K562 (cell line): Measurements from ENCODE around the gene G6PC2. TPM values are rescaled to one million over a fixed set of nuclear protein-coding genes. Genes with fewer than 3 reads are reported as not detected.

Experiments used
- ATAC-seq: fragments of 200-7000 bp; cut with Tn5 transposase; 3 replicates; pipeline ENCODE4 v1.9.1; 2020; ENCODE audit warnings: moderate library complexity
- BruUV-seq: library from RNA; stranded (reverse); fragments of 400-500 nt; replicated peaks from 2 replicates; lab custom pipeline; 2021; lab: Mats Ljungman, UMichigan
- CTCF ChIA-PET: fragments of 300-600 bp; formaldehyde crosslinking; extraction: SDS; loops from one replicate; lab custom pipeline; 2021; ENCODE audit warnings: low intra/inter-chr PET ratio; lab: Yijun Ruan, JAX
- POLR2A ChIA-PET: fragments of 300-600, 350-650 bp; sonication (Branson Sonifier 250); formaldehyde crosslinking; extraction: SDS; loops from one replicate; lab custom pipeline; 2021; ENCODE audit warnings: antibody characterized with exemption, inconsistent platforms; lab: Yijun Ruan, JAX
- DNase-seq, 4 experiments: peaks; one replicate each; pipeline versions ENCODE4 v3.0.0 to v3.0.0-alpha.2; 2011 to 2018; ENCODE audit warnings: low spot score in 3 of 4, mixed read lengths in 3 of 4; ENCODE audit errors: extremely low read depth in 1 of 4
- FAIRE-seq: peaks from 2 replicates; lab custom pipeline; 2011; peaks lifted over from hg19 to GRCh38; lab: Jason Lieb, UNC
- H2AFZ ChIP-seq: 2 replicates; pipeline ENCODE4 v1.6.0; 2011; ENCODE audit warnings: low read depth, low read length, control low read depth, inconsistent platforms
- H3K27ac ChIP-seq: fragments of 200-600 bp; 3 replicates; pipeline ENCODE4 v1.8.0; 2011; ENCODE audit warnings: low read depth, mild to moderate bottlenecking, control low read depth, inconsistent platforms, low read length, moderate library complexity, mixed read lengths; ENCODE audit errors: extremely low read depth
- H3K27me3 ChIP-seq, 2 experiments: fragments of 300-600 bp in 1 of 2; 2 replicates in 1 of 2; 3 replicates in 1 of 2; pipeline versions ENCODE4 v1.6.0 to v1.8.0; 2011; ENCODE audit warnings: inconsistent platforms in 2 of 2, low read length in 2 of 2, mild to moderate bottlenecking in 1 of 2, mixed read lengths in 1 of 2, moderate library complexity in 1 of 2; ENCODE audit not compliant: control insufficient read depth in 2 of 2, insufficient read depth in 2 of 2
- H3K36me3 ChIP-seq: fragments of 300-600 bp; 3 replicates; pipeline ENCODE4 v1.8.0; 2011; ENCODE audit warnings: mild to moderate bottlenecking, low read length, inconsistent platforms; ENCODE audit not compliant: control insufficient read depth, insufficient read depth
- H3K4me1 ChIP-seq, 2 experiments: fragments of 200-600 bp in 1 of 2; replicated peaks in 1 of 2; 2 replicates in 1 of 2; 3 replicates in 1 of 2; pipeline versions ENCODE4 v1.5.1 to v1.8.0; 2011; ENCODE audit warnings: inconsistent platforms in 2 of 2, low read length in 2 of 2, mild to moderate bottlenecking in 1 of 2, mixed read lengths in 1 of 2, moderate library complexity in 1 of 2; ENCODE audit not compliant: control insufficient read depth in 2 of 2, insufficient read depth in 2 of 2
- H3K4me2 ChIP-seq: 2 replicates; pipeline ENCODE4 v1.6.1; 2011; ENCODE audit warnings: low read length, control low read depth, inconsistent platforms, mixed read lengths; ENCODE audit not compliant: insufficient read depth
- H3K4me3 ChIP-seq: fragments of 200-600 bp; sonication (generic), shearing (Covaris generic); 2 replicates; pipeline ENCODE4 v1.5.1; 2016; ENCODE audit warnings: control low read depth, inconsistent platforms
- H3K79me2 ChIP-seq: fragments of 200-600 bp; 3 replicates; pipeline ENCODE4 v1.8.0; 2011; ENCODE audit warnings: low read length, inconsistent platforms; ENCODE audit not compliant: control insufficient read depth, insufficient read depth
- H3K9ac ChIP-seq, 2 experiments: 2 replicates each; pipeline versions ENCODE4 v1.6.0 to v1.6.1; 2011; ENCODE audit warnings: low read depth in 2 of 2, low read length in 2 of 2, control low read depth in 1 of 2, inconsistent platforms in 1 of 2, mild to moderate bottlenecking in 1 of 2, mixed read lengths in 1 of 2; ENCODE audit not compliant: insufficient read depth in 1 of 2
- H3K9me1 ChIP-seq: one replicate; pipeline ENCODE4 v1.6.0; 2011; ENCODE audit warnings: inconsistent platforms, mild to moderate bottlenecking, low read length, moderate library complexity; ENCODE audit not compliant: control insufficient read depth, insufficient read depth
- H3K9me3 ChIP-seq: replicated peaks from 2 replicates; pipeline ENCODE4 v1.5.1; 2011; ENCODE audit warnings: low read depth, low read length, inconsistent platforms; ENCODE audit not compliant: control insufficient read depth, insufficient read depth
- H4K20me1 ChIP-seq: replicated peaks from 2 replicates; pipeline ENCODE4 v1.6.1; 2011; ENCODE audit warnings: low read length, inconsistent platforms, mixed read lengths; ENCODE audit not compliant: control insufficient read depth, insufficient read depth
- BHLHE40 ChIP-seq: IDR thresholded peaks from 2 replicates; pipeline ENCODE4 v1.6.1; 2011; ENCODE audit warnings: low read length, improper control_type of control experiment
- ERF ChIP-seq: fragments of 450-650 bp; formaldehyde crosslinking; IDR thresholded peaks from 2 replicates; pipeline ENCODE4 v1.4.0; 2020; ENCODE audit warnings: mild to moderate bottlenecking, mixed read lengths
- NFIC ChIP-seq: fragments of 450-650 bp; IDR thresholded peaks from 2 replicates; pipeline ENCODE4 v1.6.1; 2017; ENCODE audit warnings: mild to moderate bottlenecking, inconsistent platforms
- STAG1 ChIP-seq: sonication (generic); formaldehyde crosslinking; IDR thresholded peaks from 2 replicates; pipeline ENCODE4 v1.5.0; 2020; ENCODE audit warnings: missing genetic modification reagents, borderline replicate concordance
- ZNF766 ChIP-seq: fragments of 200-800 bp; sonication (Bioruptor generic); conservative IDR thresholded peaks from 2 replicates; pipeline ENCODE4 v1.6.1; 2016; ENCODE audit warnings: missing genetic modification characterization, missing compliant biosample characterization
- WGBS: fragments of 100-300 bp; shearing (Covaris generic); methylation state at CpG from one replicate; pipeline ENCODE4 v1.1.6; 2016; ENCODE audit warnings: low coverage, mixed read lengths; ENCODE audit not compliant: insufficient coverage; ENCODE audit errors: missing lambda C conversion rate; 5-methylcytosine and 5-hydroxymethylcytosine counted together
- in situ Hi-C: fragments of 300-500 bp; cut with MboI; formaldehyde crosslinking; loops from 4 replicates; pipeline ENCODE4 v1.15.0; 2018; ENCODE audit warnings: inconsistent platforms, mixed read lengths
- intact Hi-C: fragments of 100-400 bp; cut with micrococcal nuclease; formaldehyde crosslinking; loops from 2 replicates; pipeline ENCODE4 v1.14.2; 2022
- polyA plus RNA-seq, 8 experiments: library from polyadenylated mRNA; depleted of rRNA in 4 of 8; stranded (reverse) in 5 of 8; unstranded in 3 of 8; fragments of >200 nt; fragmentation: Nextera tagmentation in 2 of 8; fragmentation: Illumina TruSeq in 1 of 8; extraction: Ambion mirVana in 2 of 8; extraction: Trizol in 1 of 8; gene quantifications; 2 replicates each; pipeline versions ENCODE4 v1.2.1 to v1.2.3, GENCODE V29; 2011 to 2014; ENCODE audit warnings: inconsistent platforms in 1 of 8, missing spikeins in 1 of 8
- total RNA-seq, 7 experiments: library from RNA; depleted of rRNA in 6 of 7; stranded (reverse); fragments of >200 nt in 6 of 7; fragmentation: Illumina TruSeq in 2 of 7; extraction: Trizol in 2 of 7; gene quantifications; 2 replicates each; pipeline versions ENCODE4 v1.2.1 to v1.2.3, GENCODE V29; 2011 to 2021; ENCODE audit warnings: low replicate concordance in 1 of 7
- TF ChIP-seq, protein P1 (sequence below): sonication (generic); formaldehyde crosslinking; IDR thresholded peaks from 2 replicates; pipeline ENCODE4 v1.8.0; 2023; ENCODE audit warnings: mild to moderate bottlenecking, missing genetic modification reagents
- TF ChIP-seq, protein P2 (sequence below): IDR thresholded peaks from 2 replicates; pipeline ENCODE4 v1.6.1; 2016; ENCODE audit warnings: missing genetic modification characterization, missing compliant biosample characterization

Gene G6PC2
- total and polyA plus RNA-seq, 9 of the 15 experiments (the other 6 are each of a cell fraction or from before 2014, with no cell fraction given) = 0.03 to 0.15 TPM; not detected in 7

DNA sequence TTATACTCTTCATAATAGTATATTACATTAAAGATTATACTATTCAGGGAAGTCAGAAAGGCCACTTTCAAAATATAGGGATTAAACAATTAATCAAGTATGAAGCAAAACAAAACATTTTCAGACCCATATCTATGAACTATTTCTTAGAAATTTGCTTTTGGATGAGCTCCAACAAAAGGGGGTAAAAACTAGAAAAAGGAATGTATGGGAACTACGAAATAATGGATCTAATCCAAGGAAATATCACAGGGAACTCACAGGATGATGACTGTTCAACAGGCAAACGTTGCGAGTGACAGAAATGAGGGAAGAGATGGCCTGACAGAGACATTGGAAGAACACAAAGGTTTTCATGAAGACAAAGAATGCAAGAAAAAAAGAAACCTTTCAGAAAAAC lies 27.9 kb downstream of the G6PC2 start:
- H3K36me3 ChIP-seq = no peaks in the 10 kb centered on the region
- H3K9me3 ChIP-seq = no peaks in the 10 kb centered on the region
- no peak overlapping the region for H3K9ac ChIP-seq
- no peaks in the 10 kb centered on the region for H3K79me2 ChIP-seq
- ATAC-seq = no peak
- H3K27ac ChIP-seq = no peak overlapping the region
- ChIA-PET POLR2A (no interaction called here), CTCF (no interaction called here)
- H3K4me3 ChIP-seq = no peak overlapping the region
- WGBS = 51% methylated on average over 3 of the region's 3 CpGs
- H3K27me3 ChIP-seq = no peaks in the 10 kb centered on the region
- intact Hi-C loops (loop anchor here (10.0 kb wide), 1 partner anchor 784 kb away; no protein-coding TSS in a partner anchor), in situ Hi-C loops (no loop called here)
- H3K4me2 ChIP-seq = no peak overlapping the region
- H4K20me1 ChIP-seq = no peaks in the 10 kb centered on the region
- peaks cover 0 to 4% of the 10 kb centered on the region in 2 experiments; a peak in 3 of 5 replicates for H3K4me1 ChIP-seq
- BruUV-seq = no TSS peak
- 0 out of 2 replicates have a peak, but pooled peaks have one; percentile 18 for TF ChIP-seq NFIC
- no peak for TF ChIP-seq BHLHE40
- TF ChIP-seq, protein P1, sequence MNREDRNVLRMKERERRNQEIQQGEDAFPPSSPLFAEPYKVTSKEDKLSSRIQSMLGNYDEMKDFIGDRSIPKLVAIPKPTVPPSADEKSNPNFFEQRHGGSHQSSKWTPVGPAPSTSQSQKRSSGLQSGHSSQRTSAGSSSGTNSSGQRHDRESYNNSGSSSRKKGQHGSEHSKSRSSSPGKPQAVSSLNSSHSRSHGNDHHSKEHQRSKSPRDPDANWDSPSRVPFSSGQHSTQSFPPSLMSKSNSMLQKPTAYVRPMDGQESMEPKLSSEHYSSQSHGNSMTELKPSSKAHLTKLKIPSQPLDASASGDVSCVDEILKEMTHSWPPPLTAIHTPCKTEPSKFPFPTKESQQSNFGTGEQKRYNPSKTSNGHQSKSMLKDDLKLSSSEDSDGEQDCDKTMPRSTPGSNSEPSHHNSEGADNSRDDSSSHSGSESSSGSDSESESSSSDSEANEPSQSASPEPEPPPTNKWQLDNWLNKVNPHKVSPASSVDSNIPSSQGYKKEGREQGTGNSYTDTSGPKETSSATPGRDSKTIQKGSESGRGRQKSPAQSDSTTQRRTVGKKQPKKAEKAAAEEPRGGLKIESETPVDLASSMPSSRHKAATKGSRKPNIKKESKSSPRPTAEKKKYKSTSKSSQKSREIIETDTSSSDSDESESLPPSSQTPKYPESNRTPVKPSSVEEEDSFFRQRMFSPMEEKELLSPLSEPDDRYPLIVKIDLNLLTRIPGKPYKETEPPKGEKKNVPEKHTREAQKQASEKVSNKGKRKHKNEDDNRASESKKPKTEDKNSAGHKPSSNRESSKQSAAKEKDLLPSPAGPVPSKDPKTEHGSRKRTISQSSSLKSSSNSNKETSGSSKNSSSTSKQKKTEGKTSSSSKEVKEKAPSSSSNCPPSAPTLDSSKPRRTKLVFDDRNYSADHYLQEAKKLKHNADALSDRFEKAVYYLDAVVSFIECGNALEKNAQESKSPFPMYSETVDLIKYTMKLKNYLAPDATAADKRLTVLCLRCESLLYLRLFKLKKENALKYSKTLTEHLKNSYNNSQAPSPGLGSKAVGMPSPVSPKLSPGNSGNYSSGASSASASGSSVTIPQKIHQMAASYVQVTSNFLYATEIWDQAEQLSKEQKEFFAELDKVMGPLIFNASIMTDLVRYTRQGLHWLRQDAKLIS (CRISPR knock-in tag) = no peak
- TF ChIP-seq STAG1 (CRISPR knock-in tag) = no peak
- TF ChIP-seq, protein P2, sequence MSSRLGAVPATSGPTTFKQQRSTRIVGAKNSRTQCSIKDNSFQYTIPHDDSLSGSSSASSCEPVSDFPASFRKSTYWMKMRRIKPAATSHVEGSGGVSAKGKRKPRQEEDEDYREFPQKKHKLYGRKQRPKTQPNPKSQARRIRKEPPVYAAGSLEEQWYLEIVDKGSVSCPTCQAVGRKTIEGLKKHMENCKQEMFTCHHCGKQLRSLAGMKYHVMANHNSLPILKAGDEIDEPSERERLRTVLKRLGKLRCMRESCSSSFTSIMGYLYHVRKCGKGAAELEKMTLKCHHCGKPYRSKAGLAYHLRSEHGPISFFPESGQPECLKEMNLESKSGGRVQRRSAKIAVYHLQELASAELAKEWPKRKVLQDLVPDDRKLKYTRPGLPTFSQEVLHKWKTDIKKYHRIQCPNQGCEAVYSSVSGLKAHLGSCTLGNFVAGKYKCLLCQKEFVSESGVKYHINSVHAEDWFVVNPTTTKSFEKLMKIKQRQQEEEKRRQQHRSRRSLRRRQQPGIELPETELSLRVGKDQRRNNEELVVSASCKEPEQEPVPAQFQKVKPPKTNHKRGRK = 0 out of 2 replicates have a peak, but pooled peaks have one; percentile 21
- no peak for TF ChIP-seq ZNF766
- no peak for TF ChIP-seq ERF (CRISPR knock-in tag)
- no peak for DNase-seq
- FAIRE-seq = no peak
- no peaks in the 10 kb centered on the region for H3K9me1 ChIP-seq
- H2AFZ ChIP-seq = peak overlapping the region; percentile 33
